Measurements from ENCODE around the gene RBMS1.
"Not testable (repeated sequence)": the region's sequence is repeated elsewhere in the genome, so short reads cannot be mapped to it uniquely, and the experiment has no call there.

RBMS1 gene

DNA sequence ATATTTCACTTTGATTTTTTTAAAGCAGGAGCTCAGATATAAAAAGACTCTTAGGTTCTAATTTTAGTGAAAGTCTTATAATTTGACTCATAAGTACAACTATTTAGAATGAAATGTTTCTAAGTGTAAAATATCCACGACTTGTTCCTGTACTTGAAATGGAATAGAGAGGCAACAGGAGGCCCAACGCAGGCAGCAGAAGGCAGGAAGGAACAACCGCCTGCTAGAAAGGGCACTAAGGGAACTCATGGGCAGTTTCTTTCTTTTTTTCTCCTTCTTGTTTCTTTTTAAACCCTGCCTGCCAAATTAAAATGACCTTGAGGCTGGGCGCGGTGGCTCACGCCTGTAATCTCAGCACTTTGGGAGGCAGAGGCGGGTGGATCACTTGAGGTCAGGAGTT is 51.0 kb downstream of the RBMS1 start:
- TF ChIP-seq, protein P1, sequence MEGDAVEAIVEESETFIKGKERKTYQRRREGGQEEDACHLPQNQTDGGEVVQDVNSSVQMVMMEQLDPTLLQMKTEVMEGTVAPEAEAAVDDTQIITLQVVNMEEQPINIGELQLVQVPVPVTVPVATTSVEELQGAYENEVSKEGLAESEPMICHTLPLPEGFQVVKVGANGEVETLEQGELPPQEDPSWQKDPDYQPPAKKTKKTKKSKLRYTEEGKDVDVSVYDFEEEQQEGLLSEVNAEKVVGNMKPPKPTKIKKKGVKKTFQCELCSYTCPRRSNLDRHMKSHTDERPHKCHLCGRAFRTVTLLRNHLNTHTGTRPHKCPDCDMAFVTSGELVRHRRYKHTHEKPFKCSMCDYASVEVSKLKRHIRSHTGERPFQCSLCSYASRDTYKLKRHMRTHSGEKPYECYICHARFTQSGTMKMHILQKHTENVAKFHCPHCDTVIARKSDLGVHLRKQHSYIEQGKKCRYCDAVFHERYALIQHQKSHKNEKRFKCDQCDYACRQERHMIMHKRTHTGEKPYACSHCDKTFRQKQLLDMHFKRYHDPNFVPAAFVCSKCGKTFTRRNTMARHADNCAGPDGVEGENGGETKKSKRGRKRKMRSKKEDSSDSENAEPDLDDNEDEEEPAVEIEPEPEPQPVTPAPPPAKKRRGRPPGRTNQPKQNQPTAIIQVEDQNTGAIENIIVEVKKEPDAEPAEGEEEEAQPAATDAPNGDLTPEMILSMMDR (IDR thresholded peaks at IDR 0.05; ENCODE audit: control insufficient read depth, extremely low read depth, insufficient read depth): no peak
- DNase-seq (ENCODE audit: low read depth): no peak
- H3K4me3 ChIP-seq (ENCODE audit: low read depth, low read length): no peak overlapping the region

DNA sequence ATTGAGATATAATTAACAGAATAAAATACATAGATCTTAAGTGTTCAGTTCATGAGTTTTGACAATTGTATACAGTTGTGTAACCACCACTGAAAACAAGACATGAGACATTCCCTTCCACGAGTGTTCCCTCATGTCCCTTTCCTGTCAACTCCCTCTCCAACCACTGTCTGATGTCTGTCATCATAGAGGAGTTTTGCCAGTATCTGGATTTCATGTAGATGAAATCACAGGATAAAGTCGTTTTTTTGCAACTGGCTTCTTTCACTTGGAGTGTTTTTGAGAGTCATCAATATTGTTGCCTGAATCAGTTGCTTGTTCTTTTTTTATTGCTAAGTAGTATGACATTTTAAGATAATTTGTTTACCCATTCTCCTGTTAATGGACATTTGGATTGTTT is 52.7 kb downstream of the RBMS1 start:
- TF ChIP-seq, protein P1 (IDR thresholded peaks at IDR 0.05; ENCODE audit: control insufficient read depth, extremely low read depth, insufficient read depth): no peak
- no peak overlapping the region for H3K4me3 ChIP-seq (ENCODE audit: low read depth, low read length)
- DNase-seq (ENCODE audit: low read depth): no peak

DNA sequence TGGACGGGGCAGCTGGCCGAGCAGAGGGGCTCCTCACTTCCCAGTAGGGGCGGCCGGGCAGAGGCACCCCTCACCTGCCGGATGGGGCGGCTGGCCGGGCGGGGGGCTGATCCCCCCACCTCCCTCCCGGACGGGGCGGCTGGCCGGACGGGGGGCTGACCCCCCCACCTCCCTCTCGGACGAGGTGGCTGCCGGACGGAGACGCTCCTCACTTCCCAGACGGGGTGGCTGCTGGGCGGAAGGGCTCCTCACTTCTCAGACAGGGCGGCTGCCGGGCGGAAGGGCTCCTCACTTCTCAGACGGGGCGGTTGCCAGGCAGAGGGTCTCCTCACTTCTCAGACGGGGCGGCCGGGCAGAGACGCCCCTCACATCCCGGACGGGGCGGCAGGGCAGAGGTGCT is 54.6 kb downstream of the RBMS1 start:
- DNase-seq (ENCODE audit: low read depth); H3K4me3 ChIP-seq (ENCODE audit: low read depth, low read length): not testable (repeated sequence)

DNA sequence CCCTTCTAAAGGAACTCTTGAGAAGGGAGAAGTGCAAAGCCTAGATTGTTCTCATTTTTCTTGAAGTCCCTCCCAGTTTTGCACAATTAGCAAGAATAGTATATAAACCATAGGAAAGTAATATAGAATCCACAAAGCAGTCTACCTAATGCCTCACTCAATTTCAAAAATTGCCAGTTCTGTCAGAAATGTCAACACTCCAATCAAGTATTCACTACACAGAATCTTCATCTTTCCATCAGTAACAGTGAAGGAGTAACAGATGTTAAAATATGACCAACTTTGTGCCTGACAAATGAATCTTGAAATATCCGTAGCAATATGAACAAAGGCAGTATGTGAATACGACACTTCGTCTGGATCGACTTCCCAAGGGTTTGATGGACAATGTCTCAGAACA is 56.3 kb downstream of the RBMS1 start:
- TF ChIP-seq, protein P1 (IDR thresholded peaks at IDR 0.05; ENCODE audit: control insufficient read depth, extremely low read depth, insufficient read depth): no peak
- DNase-seq (ENCODE audit: low read depth): no peak
- H3K4me3 ChIP-seq (ENCODE audit: low read depth, low read length): no peak overlapping the region

DNA sequence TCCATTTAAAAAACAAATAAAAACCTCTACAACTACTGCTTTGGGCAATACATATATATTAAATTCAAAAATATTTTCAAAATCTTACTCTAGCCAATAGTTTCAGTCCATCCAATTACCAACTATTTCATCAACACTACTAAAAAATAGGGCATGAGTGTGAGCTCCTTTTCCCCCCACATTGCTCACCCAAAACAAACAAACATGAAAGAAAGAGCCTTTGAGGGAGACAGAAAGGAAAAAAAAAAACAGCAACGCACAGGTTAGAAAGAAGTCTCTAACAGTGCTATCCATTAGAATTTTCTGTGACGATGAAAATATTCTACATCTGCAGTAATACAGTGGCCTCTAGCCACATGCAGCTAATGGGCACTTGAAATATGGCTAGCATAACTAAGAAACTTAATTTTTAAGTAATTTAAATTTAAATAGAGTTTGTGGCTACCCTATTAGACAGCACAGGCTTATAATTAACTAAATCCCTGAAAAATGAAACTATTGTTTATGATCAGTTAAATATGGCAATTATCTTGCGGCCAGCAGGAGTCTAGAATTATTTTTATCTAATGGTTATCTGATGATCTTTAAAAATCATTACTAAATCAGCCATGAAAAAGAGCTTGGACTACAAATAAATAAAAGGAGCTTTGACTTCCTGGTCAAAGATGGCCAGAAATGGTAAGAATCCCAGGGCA is 59.2 kb downstream of the RBMS1 start:
- no peak for DNase-seq (ENCODE audit: low read depth)
- H3K4me3 ChIP-seq (ENCODE audit: low read depth, low read length): no peak overlapping the region

DNA sequence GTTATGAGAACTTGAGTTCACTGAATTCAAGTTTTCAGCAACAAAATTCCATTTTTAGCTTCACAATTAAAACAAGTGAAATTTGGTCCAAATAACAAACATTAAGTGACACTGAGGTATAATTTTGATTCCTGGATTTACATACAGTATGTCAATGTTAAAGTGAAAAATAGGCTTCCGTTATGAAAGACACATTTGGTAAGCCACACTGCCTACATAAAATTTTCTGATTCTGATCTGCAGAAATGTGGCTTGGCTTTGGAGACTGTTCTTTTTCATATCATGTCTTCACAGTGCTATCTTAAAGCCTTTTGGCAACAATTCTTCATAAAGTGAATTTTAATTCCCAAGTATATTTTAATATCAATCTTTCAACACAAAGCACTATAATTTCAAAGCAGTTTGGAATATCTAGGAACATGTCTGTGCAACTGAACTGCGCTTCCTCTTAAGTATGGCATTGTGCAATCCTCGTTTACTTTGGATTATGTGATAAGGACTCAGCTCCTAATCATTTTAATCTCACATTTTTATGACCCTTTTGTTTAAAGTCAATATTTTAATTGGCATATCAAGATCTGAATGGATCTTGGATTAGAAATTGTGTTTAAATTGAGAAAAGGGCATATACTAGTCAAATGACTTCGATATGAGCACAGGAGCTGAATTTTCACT is 60.0 kb downstream of the RBMS1 start:
- TF ChIP-seq, protein P1 (IDR thresholded peaks at IDR 0.05; ENCODE audit: control insufficient read depth, extremely low read depth, insufficient read depth): no peak
- H3K4me3 ChIP-seq (ENCODE audit: low read depth, low read length): no peak overlapping the region
- DNase-seq (ENCODE audit: low read depth): peak; percentile 64

More for the DNA sequence above, 59.2 kb downstream of the RBMS1 start:
- TF ChIP-seq, protein P1 (IDR thresholded peaks at IDR 0.05; ENCODE audit: control insufficient read depth, extremely low read depth, insufficient read depth): no peak

DNA sequence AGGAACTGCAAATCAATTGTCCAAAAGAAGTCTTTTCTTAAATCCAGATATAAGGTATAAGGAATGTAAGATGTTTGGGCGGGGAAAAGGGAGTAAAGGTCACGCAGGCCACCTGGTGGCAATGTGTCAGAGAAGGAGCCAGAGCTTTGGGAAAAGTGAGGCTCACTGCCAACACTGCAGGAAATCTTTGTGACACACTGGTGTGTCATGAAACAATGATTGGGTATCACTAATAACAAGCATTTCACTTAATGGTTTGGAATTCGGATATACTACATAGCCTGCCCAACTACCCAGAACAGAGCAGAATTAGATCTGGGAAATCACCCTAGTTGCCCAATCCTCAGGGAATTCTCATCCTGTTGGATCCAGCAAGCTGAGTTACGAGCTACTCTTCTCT is 61.0 kb downstream of the RBMS1 start:
- no peak overlapping the region for H3K4me3 ChIP-seq (ENCODE audit: low read depth, low read length)
- TF ChIP-seq, protein P1 (IDR thresholded peaks at IDR 0.05; ENCODE audit: control insufficient read depth, extremely low read depth, insufficient read depth): no peak
- no peak for DNase-seq (ENCODE audit: low read depth)

Measured in LNCaP clone FGC (cell line).